Testis (tissue), 2 donors: ENCODE measurements around the gene IFITM10.

Source experiments
- POLR2A ChIP-seq: fragments of 450-650 bp; IDR thresholded peaks from one replicate; pipeline ENCODE4 v1.6.1; 2017; ENCODE audit warnings: antibody characterized with exemption, mild to moderate bottlenecking, moderate library complexity
- TF ChIP-seq, protein P1 (sequence below), 3 experiments: fragments of 450-650 bp in 2 of 3; fragments of 200-600 bp in 1 of 3; sonication (generic) in 1 of 3; IDR thresholded peaks; one replicate each; pipeline ENCODE4 v1.5.1; 2016 to 2019; ENCODE audit warnings: antibody characterized with exemption in 3 of 3, mild to moderate bottlenecking in 2 of 3, moderate library complexity in 1 of 3

DNA sequence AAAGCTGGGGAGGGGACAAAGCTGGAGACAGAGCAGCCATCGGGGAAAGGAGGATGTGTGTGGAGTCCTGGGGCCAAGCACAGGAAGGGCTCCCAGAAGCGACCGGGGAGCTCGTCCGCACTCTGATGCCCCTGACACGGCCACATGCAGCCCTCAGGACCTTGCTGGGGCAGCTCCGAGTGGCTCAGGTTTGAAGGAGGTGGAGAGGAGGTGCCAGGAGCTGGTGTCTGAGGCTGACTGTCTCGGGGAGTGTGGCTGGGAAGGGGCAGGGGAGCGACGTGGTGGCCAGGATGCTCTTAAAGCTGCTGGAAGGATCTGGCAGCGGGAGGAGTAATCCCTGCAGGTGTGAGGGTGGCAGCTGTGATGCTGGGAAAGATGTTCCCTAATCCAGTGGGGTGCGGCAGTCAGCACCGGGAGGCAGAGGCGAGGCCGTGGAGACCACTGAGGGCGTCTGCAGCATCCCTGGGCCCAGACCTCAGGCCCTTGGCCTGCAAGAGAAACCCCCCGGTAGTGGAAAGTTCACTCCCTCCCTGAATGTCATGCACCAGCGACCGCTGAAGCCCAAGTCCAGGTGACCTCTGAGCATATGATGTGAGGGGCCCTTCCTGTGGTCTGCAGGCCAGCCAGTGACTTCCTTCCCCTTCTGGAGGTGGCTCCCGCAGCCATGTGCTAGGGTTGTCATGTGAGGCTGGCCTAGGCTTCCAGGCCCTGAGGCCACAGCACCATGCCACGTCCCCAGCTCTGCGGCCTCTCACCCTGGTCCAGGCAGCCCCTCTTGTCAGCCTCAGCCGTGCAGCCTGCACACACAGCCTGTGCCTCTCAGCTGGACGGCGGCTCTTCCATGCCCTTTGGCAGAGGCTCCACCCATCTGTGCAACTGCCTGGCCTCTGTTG is 30.6 kb upstream of the IFITM10 start:
- TF ChIP-seq, protein P1, sequence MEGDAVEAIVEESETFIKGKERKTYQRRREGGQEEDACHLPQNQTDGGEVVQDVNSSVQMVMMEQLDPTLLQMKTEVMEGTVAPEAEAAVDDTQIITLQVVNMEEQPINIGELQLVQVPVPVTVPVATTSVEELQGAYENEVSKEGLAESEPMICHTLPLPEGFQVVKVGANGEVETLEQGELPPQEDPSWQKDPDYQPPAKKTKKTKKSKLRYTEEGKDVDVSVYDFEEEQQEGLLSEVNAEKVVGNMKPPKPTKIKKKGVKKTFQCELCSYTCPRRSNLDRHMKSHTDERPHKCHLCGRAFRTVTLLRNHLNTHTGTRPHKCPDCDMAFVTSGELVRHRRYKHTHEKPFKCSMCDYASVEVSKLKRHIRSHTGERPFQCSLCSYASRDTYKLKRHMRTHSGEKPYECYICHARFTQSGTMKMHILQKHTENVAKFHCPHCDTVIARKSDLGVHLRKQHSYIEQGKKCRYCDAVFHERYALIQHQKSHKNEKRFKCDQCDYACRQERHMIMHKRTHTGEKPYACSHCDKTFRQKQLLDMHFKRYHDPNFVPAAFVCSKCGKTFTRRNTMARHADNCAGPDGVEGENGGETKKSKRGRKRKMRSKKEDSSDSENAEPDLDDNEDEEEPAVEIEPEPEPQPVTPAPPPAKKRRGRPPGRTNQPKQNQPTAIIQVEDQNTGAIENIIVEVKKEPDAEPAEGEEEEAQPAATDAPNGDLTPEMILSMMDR (IDR thresholded peaks at IDR 0.05): no peak
- TF ChIP-seq POLR2A: no peak
